Measurements from ENCODE around the gene UACA.

DNA sequence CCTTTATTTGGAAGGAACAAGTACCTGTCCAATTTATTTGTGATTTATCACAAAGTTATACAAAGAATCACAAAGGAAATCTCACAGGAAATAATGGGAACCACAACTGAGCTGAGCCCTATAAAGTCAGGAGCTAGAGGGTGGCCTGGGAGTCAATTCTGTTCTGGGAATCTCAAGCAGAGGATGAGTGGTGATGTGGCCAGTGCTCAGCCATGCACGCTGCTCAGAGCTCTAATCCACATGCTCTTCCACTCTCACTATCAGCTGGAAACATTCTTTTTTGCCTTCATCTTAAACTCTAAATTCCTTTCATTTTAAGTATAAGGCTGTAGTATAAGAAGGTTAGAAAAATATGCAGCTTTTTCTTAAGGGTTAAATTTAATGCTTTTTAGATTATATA is 36.6 kb downstream of the UACA start:
- TF ChIP-seq, protein P1, sequence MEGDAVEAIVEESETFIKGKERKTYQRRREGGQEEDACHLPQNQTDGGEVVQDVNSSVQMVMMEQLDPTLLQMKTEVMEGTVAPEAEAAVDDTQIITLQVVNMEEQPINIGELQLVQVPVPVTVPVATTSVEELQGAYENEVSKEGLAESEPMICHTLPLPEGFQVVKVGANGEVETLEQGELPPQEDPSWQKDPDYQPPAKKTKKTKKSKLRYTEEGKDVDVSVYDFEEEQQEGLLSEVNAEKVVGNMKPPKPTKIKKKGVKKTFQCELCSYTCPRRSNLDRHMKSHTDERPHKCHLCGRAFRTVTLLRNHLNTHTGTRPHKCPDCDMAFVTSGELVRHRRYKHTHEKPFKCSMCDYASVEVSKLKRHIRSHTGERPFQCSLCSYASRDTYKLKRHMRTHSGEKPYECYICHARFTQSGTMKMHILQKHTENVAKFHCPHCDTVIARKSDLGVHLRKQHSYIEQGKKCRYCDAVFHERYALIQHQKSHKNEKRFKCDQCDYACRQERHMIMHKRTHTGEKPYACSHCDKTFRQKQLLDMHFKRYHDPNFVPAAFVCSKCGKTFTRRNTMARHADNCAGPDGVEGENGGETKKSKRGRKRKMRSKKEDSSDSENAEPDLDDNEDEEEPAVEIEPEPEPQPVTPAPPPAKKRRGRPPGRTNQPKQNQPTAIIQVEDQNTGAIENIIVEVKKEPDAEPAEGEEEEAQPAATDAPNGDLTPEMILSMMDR (IDR thresholded peaks at IDR 0.05; ENCODE audit: low read depth, low read length), result no peak
- no peak for TF ChIP-seq EZH2phosphoT487 (IDR thresholded peaks at IDR 0.05; ENCODE audit: low read depth)

Data from OCI-LY3 (cell line).